CD4-positive, alpha-beta T cell treated with Interleukin-17A for 1 hour (primary cell): ENCODE data around the gene TREML1.
"Not testable (repeated sequence)": the region's sequence is repeated elsewhere in the genome, so short reads cannot be mapped to it uniquely, and the experiment has no call there.

Experiments
- DNase-seq: peaks from one replicate; pipeline ENCODE4 v3.0.0-alpha.2; 2020

TREML1 gene

GRCh38 chr6:41135062-41135832, 18.9 kb downstream of the TREML1 start:
- DNase-seq, result no peak

DNA sequence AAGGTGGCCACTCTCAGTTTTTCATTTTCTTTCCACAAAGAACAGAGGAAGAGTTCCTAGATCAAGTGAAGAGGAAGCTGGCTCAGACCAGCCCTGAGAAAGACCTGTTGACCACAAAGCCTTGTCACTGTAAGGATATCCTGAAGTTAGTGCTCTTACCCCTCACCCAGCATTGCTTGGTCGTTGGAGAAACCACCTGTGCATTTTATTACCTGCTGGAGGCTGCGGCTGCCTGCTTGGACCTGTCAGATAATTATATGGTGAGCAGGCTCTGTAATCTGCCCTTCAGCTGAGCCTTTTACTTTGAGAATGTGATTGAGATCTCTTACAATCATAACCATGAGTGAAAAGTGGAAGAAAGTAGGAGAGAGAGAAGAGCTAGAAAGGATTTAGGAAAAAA, 21.9 kb downstream of the TREML1 start:
- no peak for DNase-seq

DNA sequence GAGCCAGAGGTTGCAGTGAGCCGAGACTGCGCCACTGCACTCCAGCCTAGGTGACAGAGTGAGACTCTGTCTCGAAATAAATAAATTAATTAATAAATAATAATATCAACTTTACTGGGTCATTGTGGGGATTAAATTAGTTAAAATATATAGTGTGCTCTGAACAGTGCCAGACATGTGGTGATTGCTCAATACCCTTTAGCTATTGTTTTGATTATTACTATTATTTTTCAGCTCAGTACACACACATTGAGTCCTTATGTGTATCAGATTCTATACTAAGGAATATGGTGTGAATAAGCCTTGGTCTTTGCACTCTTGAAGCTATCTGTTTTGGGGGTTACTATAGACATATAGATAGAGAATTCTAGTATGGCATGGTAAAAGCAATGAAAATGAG, 28.9 kb downstream of the TREML1 start:
- no peak for DNase-seq

DNA sequence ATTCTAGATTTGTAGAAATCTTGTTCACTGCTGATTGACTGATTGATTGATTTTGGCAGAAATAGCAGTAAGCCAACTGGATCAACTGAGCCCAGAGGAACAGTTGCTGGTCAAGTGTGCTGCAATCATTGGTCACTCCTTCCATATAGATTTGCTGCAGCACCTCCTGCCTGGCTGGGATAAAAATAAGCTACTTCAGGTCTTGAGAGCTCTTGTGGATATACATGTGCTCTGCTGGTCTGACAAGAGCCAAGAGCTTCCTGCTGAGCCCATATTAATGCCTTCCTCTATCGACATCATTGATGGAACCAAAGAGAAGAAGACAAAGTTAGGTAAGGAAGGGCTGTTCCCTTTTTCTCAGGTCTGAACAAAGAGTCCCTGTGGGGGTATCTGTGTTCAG, 31.2 kb downstream of the TREML1 start:
- DNase-seq, result no peak

DNA sequence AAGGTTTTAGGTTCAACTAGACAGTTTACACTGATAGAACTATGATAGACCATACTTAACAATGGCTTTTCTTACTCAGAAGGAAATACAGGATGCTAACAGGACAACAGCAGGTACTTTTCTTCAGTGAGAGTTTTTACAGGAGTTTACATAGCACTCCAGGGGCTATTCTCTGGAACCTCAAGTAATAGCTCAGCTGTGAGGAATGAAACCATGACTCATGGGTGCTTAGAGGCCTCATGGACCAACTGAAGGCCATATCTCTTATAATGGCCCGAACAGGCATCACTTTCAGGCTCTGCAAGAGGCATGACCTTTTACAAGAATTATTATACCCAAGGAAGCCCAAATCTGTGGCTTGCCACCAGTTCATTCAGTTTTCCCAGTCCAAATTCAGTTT, 31.8 kb downstream of the TREML1 start:
- no peak for DNase-seq

- DNase-seq, result no peak
Measured at GRCh38 chr6:41120058-41120457, 34.1 kb downstream of the TREML1 start.

DNA sequence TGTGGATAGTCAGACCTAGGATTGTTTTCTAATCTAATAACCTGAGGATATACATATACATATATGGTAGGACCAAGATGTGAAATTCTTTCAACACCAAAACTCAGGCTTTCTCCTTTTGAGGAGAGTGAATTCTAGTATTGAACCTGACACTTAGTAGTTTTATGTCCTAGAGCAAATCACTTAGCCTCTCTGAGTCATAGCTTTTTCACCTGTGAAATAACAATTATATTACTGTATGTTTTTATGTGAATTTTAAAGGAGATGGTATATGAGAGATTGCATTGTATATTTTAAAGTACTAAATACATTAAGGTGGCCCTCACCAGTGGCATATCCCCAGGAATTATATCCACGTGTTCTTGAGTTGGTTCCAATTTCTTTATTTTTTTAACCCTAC, 34.6 kb downstream of the TREML1 start:
- DNase-seq, result no peak

DNA sequence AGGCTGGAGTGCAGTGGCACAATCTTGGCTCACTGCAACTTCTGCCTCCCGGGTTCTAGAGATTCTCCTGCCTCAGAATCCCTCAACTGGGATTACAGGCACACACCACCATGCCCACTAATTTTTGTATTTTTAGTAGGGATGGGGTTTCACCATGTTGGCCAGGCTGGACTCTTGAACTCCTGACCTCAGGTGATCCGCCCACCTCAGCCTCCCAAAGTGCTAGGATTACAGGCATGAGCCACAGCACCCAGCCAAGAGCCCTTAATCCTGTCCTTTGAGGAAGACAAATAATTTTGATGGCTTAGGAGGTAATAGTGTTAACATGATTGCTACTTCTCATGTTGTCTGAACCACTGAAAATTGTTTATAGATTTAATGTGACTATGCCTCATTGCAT, 39.1 kb downstream of the TREML1 start:
- not testable (repeated sequence) for DNase-seq

DNA sequence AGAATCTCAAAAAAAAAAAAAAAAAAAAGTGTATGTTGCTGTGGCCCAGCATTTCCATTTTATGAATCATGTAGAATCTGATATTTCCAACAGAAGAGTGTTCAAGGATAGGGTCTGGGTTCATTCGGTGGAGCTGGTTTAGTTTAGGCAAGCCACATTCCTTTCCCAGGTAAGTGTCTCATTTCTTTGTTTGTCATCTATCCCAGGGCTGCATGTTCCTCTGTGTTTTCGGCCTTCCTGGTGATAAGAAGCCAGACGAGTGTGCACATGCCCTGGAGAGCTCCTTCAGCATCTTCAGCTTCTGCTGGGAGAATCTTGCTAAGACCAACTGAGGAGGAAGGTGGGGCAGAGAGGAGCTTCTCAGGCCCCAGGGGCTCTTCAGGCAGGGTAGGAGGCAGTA, 43.1 kb downstream of the TREML1 start:
- DNase-seq, result no peak

- DNase-seq, result no peak
Measured at GRCh38 chr6:41103847-41104246, 50.3 kb downstream of the TREML1 start.

DNA sequence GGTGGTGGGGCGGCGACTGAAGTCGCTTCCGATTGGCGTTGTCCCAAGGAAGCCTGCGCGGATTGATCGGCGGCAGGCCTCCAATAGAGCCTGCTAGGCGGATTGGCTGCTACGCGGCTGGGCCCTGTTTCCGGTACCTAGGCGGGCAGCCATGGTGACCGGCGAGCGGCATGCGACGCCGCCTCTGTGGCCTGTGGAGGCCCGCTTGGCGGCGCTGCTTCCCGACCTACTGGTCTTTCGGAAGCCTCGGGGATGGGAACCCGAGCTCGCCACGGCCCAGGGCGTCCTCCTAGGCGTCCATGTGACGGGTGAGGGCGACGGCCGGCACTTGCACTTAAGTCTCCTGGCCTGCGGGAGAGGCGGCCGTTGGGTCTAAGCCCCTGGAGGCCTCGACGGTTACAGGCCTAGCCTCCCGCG, 53.3 kb downstream of the TREML1 start:
- no peak for DNase-seq
